Retina (tissue), 1 donor: ENCODE measurements around the gene C1QL1.

Experiments
- DNase-seq: peaks from one replicate; pipeline ENCODE4 v3.0.0-alpha.2; 2016

Gene C1QL1

DNA sequence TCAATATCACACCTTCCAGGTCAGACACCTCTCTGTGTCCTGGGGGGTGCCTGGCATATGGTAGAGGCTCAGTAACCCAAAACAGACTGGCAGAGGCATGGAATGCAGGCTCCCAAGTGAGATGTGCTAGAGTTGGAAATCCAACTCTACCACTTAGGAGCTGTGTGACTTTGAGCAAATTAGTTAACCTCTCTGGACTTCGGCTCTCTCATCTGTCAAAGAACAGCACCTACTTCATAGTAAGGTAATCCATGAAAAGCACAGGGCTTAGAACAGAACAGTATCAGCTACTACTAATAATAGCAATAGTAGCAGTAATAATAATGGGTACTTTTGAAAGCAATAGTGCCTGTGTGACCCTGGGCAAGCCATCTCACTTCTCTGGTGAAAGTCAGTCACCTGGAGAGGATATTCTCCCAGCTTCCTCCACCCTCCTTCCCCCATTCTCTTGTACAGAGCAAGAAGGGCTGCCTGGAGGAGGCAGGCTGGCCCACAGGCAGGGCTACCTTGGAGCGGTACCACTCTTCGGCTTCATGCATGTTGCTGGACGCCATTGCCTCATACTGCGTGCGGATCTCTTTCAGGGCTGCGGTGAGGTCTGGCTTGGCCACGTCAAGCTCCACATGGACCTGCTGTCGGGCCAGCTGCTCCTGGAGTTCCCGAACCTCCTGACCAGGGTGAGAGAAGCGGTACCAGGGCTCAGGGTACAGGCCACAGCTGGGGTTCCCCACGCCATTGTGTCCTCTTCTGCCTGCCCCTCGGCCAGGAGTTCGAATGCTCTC is 55.1 kb downstream of the C1QL1 start:
- DNase-seq, result no peak

DNA sequence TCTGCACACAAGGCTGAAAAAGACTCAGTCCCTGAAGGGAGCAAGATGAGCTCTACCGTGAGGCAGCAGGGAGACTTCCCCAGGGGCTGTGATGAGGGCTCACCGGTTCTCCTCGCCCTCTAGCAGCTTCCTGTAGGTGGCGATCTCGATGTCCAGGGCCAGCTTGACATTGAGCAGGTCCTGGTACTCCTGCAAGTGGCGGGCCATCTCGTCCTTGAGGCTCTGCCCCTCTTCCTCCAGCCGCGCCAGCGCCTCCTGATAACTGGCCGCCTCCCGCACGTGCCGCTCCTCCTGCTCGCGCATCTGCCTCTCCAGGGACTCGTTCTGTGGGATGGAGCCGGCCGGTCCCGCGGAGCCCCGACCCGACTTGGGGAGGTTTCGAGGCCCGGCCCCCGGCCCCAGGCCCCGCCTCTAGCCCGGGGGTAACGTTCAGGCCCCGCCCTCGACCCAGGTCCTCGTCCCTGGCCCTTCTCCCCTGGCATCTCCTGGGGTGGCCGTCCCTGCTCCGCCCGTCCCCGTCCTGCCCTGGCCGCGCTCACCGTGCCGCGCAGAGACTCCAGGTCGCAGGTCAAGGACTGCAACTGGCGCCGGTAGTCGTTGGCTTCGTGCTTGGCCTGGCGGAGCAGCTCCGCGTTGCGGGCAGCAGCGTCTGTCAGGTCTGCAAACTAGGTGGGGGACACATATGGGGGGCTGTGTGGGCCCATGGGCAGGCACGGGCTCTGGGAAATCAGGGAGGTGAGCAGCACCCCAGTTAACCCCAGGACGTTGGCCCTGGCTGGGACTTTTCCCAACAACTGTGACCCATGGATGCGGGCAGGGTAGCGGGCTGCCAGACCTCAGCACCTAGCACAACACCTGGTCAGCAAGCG is 56.7 kb downstream of the C1QL1 start:
- peak; percentile 72 for DNase-seq

DNA sequence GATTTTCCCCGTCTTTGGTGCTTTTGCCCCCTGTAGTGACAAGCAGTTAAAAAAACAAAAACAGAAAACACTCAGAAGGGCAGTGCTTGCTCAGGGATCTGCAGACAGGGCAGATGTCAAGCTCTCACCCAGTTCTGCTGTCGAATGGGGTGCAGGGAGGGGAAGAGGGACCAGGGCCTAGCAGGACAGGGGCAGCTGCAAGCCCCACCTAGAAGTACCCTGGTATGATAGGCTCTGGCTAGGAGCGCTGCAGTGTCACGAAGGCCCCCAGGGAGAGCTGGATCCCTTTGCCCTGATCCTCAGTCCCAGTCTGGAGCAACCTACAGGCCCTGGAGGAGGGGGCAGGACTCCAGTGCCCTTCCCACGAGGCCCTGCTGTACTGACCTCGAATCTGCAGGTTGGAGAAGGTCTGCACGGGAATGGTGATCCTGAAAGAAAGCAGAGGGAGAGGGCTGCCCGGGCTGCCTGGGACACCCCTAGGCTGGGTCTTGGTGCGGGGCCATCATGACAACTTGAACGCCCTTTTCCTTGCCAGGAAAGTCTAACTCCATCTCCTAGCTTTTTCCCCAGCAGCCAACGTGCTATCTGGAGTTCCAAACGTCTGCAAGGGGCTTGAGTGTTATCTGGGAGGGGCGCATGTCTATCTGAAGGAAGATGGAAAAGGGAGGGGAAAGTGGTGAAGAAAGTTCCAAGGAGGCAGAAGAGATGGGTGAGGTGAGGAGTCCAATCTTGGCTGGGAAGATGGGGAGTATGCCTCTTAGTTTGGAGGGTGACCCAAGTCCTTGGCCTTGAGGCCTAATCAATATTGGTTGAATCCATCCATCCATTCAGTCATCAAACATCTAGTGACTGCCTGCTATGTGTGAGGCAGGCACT is 57.6 kb downstream of the C1QL1 start:
- DNase-seq, result no peak
